Measurements from ENCODE around the gene MSI2. TPM values are rescaled to one million over a fixed set of nuclear protein-coding genes. Genes with fewer than 3 reads are reported as not detected.

The MSI2 gene
- polyA plus RNA-seq, 1 donor from 2014 or later, result 3.8 TPM

- Mint-ChIP-seq H3K4me3 (no peak overlapping the region), H3K4me1 (peaks cover 0 to 1% (median 0%) of the 10 kb centered on the region in 3 donors), H3K36me3 (peaks cover 2% of the 10 kb centered on the region), H3K9me3 (no peaks in the 10 kb centered on the region), H3K27ac (peak overlapping the region in 2 of 3 donors; percentile 46 to 89), H3K27me3 (no peaks in the 10 kb centered on the region)
These were observed 389.8 kb downstream of the MSI2 start for GRCh38 chr17:57645950-57646665.

GRCh38 chr17:57648720-57649119 lies 392.4 kb downstream of the MSI2 start:
- peaks cover 3% of the 10 kb centered on the region for H3K36me3 Mint-ChIP-seq
- no peak overlapping the region for H3K4me3 Mint-ChIP-seq
- no peak overlapping the region for H3K27ac Mint-ChIP-seq
- H3K9me3 Mint-ChIP-seq, result no peaks in the 10 kb centered on the region
- peaks cover 0 to 1% (median under 1%) of the 10 kb centered on the region in 3 donors for H3K4me1 Mint-ChIP-seq
- H3K27me3 Mint-ChIP-seq, result no peaks in the 10 kb centered on the region

GRCh38 chr17:57649191-57649590 lies 392.9 kb downstream of the MSI2 start:
- no peaks in the 10 kb centered on the region for H3K9me3 Mint-ChIP-seq
- peaks cover 0 to 2% (median 1%) of the 10 kb centered on the region in 3 donors for H3K4me1 Mint-ChIP-seq
- H3K36me3 Mint-ChIP-seq, result peaks cover 5% of the 10 kb centered on the region

GRCh38 chr17:57649731-57650484 lies 393.6 kb downstream of the MSI2 start:
- Mint-ChIP-seq H3K4me3 (no peak overlapping the region), H3K27ac (no peak overlapping the region), H3K4me1 (peaks cover 0 to 2% (median 1%) of the 10 kb centered on the region in 3 donors), H3K27me3 (no peaks in the 10 kb centered on the region), H3K36me3 (peaks cover 3% of the 10 kb centered on the region), H3K9me3 (no peaks in the 10 kb centered on the region)

More at GRCh38 chr17:57649191-57649590, 392.9 kb downstream of the MSI2 start:
- no peak overlapping the region for H3K4me3 Mint-ChIP-seq
- no peak overlapping the region for H3K27ac Mint-ChIP-seq
- no peaks in the 10 kb centered on the region for H3K27me3 Mint-ChIP-seq

GRCh38 chr17:57650548-57650947 lies 394.2 kb downstream of the MSI2 start:
- Mint-ChIP-seq H3K27me3 (no peaks in the 10 kb centered on the region), H3K4me1 (peaks cover 0 to 2% (median 2%) of the 10 kb centered on the region in 3 donors), H3K4me3 (no peak overlapping the region), H3K36me3 (peaks cover 3% of the 10 kb centered on the region), H3K27ac (no peak overlapping the region), H3K9me3 (no peaks in the 10 kb centered on the region)

GRCh38 chr17:57651451-57651850 lies 395.1 kb downstream of the MSI2 start:
- H3K27me3 Mint-ChIP-seq, result no peaks in the 10 kb centered on the region
- H3K4me3 Mint-ChIP-seq, result no peak overlapping the region
- peaks cover 0 to 2% (median 1%) of the 10 kb centered on the region in 3 donors for H3K4me1 Mint-ChIP-seq
- H3K36me3 Mint-ChIP-seq, result peaks cover 3% of the 10 kb centered on the region
- no peaks in the 10 kb centered on the region for H3K9me3 Mint-ChIP-seq
- no peak overlapping the region for H3K27ac Mint-ChIP-seq

- Mint-ChIP-seq H3K27ac (no peak overlapping the region), H3K27me3 (no peaks in the 10 kb centered on the region), H3K4me1 (peaks cover 0 to 2% (median 1%) of the 10 kb centered on the region in 3 donors), H3K9me3 (no peaks in the 10 kb centered on the region), H3K4me3 (no peak overlapping the region), H3K36me3 (peaks cover 3% of the 10 kb centered on the region)
These were observed 395.7 kb downstream of the MSI2 start for GRCh38 chr17:57651996-57652395.

GRCh38 chr17:57652811-57653210 lies 396.5 kb downstream of the MSI2 start:
- no peak overlapping the region for H3K27ac Mint-ChIP-seq
- no peaks in the 10 kb centered on the region for H3K9me3 Mint-ChIP-seq
- no peak overlapping the region for H3K4me3 Mint-ChIP-seq
- peaks cover 0 to 2% (median 1%) of the 10 kb centered on the region in 3 donors for H3K4me1 Mint-ChIP-seq
- H3K36me3 Mint-ChIP-seq, result peaks cover 3% of the 10 kb centered on the region
- no peaks in the 10 kb centered on the region for H3K27me3 Mint-ChIP-seq

GRCh38 chr17:57653279-57653678 lies 397.0 kb downstream of the MSI2 start:
- no peak overlapping the region for H3K4me3 Mint-ChIP-seq
- H3K9me3 Mint-ChIP-seq, result no peaks in the 10 kb centered on the region
- H3K27me3 Mint-ChIP-seq, result no peaks in the 10 kb centered on the region
- peaks cover 3% of the 10 kb centered on the region for H3K36me3 Mint-ChIP-seq
- H3K4me1 Mint-ChIP-seq, result peaks cover 0 to 2% (median 1%) of the 10 kb centered on the region in 3 donors
- H3K27ac Mint-ChIP-seq, result no peak overlapping the region

GRCh38 chr17:57654040-57654775 lies 397.9 kb downstream of the MSI2 start:
- peaks cover 0 to 2% (median 1%) of the 10 kb centered on the region in 3 donors for H3K4me1 Mint-ChIP-seq
- peaks cover 3% of the 10 kb centered on the region for H3K36me3 Mint-ChIP-seq
- H3K27ac Mint-ChIP-seq, result peak overlapping the region in 1 of 3 donors; percentile 69
- no peak overlapping the region for H3K4me3 Mint-ChIP-seq
- H3K27me3 Mint-ChIP-seq, result no peaks in the 10 kb centered on the region
- no peaks in the 10 kb centered on the region for H3K9me3 Mint-ChIP-seq

- Mint-ChIP-seq H3K4me1 (peaks cover 0 to 2% (median 1%) of the 10 kb centered on the region in 3 donors), H3K36me3 (peaks cover 3% of the 10 kb centered on the region), H3K27me3 (no peaks in the 10 kb centered on the region), H3K27ac (no peak overlapping the region), H3K9me3 (no peaks in the 10 kb centered on the region), H3K4me3 (no peak overlapping the region)
These were observed 399.2 kb downstream of the MSI2 start for GRCh38 chr17:57655553-57655952.

- H3K36me3 Mint-ChIP-seq, result peaks cover 3% of the 10 kb centered on the region
- H3K4me3 Mint-ChIP-seq, result no peak overlapping the region
- H3K27ac Mint-ChIP-seq, result peak overlapping the region in 1 of 3 donors; percentile 39
- no peaks in the 10 kb centered on the region for H3K9me3 Mint-ChIP-seq
- H3K4me1 Mint-ChIP-seq, result peaks cover under 1 to 2% (median 1%) of the 10 kb centered on the region in 3 donors
- no peaks in the 10 kb centered on the region for H3K27me3 Mint-ChIP-seq
These were observed 400.9 kb downstream of the MSI2 start for GRCh38 chr17:57657211-57657610.

- Mint-ChIP-seq H3K27ac (no peak overlapping the region), H3K4me3 (no peak overlapping the region), H3K9me3 (no peaks in the 10 kb centered on the region), H3K4me1 (peaks cover 5 to 25% (median 16%) of the 10 kb centered on the region in 3 donors), H3K27me3 (no peaks in the 10 kb centered on the region), H3K36me3 (no peaks in the 10 kb centered on the region)
These were observed 405.7 kb downstream of the MSI2 start for GRCh38 chr17:57662041-57662440.

- H3K36me3 Mint-ChIP-seq, result no peaks in the 10 kb centered on the region
- H3K27me3 Mint-ChIP-seq, result no peaks in the 10 kb centered on the region
- peaks cover 5 to 25% (median 16%) of the 10 kb centered on the region in 3 donors for H3K4me1 Mint-ChIP-seq
- H3K27ac Mint-ChIP-seq, result peak overlapping the region in 2 of 3 donors; percentile 35 to 89
- no peaks in the 10 kb centered on the region for H3K9me3 Mint-ChIP-seq
- H3K4me3 Mint-ChIP-seq, result peak overlapping the region; percentile 72 to 92 (median 90)
These were observed 406.5 kb downstream of the MSI2 start for GRCh38 chr17:57662644-57663308.
